HG02943 (cell line): ENCODE data around the gene MTLN.
"Not testable (repeated sequence)": the region's sequence is repeated elsewhere in the genome, so short reads cannot be mapped to it uniquely, and the experiment has no call there.

Experiments used
- ATAC-seq: cut with Tn5 transposase; IDR thresholded peaks from one replicate; pipeline ENCODE4 v1.9.1; 2021; ENCODE audit warnings: mild to moderate bottlenecking, low read depth, moderate library complexity; ENCODE audit not compliant: unreplicated experiment

MTLN gene, protein sequence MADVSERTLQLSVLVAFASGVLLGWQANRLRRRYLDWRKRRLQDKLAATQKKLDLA

DNA sequence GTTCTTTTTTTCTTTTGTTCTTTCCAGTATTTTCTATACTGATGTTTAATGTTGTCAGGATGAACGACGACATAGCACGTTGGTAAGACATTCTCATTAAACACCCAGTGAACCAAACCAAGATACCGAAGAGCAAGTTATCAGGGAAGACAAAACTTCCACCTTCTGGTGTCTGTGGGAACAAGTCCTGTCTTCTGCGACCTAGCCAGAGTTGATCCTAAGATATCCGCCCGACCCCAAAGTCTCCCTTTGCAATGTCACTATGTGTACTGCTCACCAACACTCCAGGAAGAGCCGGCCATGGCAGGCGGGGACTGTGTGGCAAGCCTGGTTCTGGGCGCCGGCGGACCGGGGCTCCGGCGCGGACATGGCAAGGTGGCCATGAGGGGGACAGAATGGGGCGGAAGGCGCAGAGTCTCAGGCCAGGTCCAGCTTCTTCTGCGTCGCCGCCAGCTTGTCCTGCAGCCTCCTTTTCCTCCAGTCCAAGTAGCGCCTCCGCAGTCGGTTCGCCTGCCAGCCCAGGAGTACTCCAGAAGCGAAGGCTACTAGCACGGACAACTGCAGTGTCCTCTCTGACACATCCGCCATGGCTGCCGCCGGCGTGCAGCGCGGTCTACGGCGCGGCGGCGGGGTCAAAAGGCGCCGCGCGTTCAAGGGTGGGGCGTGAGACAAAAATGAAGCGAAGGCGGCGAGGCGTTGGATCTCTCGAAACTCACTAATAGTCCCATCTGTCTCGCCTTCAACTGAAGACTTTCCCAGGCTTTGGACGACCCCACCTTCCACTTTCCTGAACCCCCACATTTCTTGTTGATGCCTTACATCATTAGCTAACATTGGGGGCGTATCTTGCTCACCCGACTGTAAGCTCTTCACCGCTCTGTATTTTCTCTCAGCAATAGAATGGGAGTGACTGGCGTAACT, at the start of gene MTLN:
Gene MTLN, minus strand, starts transcription at position 610 of the 921 bp plus-strand sequence. Its CDS starts 22 bp downstream, at position 588.
- peak; percentile 86 for ATAC-seq

GRCh38 chr2:110261910-110262309, 49.6 kb upstream of the MTLN start:
- not testable (repeated sequence) for ATAC-seq

GRCh38 chr2:110248081-110248795, 35.9 kb upstream of the MTLN start:
- not testable (repeated sequence) for ATAC-seq

DNA sequence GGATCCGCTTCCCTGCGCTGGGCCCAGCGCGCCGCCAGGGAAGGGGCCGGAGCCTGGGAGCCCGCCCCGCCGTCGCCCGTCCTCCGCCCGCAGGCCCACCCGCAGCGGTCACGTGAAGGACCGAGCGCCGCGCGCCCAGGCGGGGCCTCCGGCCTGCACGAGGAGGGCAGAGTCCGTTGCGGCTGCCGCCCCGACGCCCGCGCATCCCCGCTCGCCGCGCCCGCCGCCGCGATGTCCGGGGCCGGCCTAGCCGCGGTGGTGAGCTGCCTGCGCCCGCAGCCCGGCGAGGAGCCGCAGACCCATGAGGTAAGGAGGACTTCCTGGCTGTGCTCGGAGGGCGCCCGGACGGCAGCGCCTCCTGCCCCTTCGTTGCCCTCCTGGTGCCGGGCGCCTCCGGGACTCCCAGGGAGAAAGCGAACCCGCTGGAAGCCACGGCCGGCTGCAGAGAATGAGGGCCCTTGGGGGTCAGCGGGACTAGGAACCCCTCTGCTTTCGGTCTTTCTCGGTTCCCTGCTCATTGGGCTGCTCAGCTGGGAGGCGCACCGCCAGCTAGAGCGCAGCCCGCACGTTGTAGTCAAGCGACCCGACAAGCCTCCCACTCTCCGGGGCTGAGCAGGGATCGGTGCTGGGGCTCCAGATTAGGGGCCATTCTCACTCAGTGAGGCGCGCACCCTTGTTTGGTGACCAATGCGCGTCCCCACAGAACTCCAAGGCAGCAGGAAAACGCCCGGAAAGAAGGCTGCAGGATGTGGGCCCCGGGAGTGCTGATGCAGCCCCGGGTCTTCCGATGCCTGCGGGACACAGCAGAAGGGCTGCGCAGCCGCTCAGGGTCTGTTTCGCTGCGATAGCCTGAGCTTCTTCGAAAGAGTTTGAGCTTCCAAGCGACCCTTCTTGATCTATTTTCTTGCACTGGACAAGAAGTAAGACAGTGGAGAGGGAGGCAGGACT, 33.4 kb upstream of the MTLN start:
- ATAC-seq = not testable (repeated sequence)

GRCh38 chr2:110243283-110243682, 30.9 kb upstream of the MTLN start:
- ATAC-seq = not testable (repeated sequence)

DNA sequence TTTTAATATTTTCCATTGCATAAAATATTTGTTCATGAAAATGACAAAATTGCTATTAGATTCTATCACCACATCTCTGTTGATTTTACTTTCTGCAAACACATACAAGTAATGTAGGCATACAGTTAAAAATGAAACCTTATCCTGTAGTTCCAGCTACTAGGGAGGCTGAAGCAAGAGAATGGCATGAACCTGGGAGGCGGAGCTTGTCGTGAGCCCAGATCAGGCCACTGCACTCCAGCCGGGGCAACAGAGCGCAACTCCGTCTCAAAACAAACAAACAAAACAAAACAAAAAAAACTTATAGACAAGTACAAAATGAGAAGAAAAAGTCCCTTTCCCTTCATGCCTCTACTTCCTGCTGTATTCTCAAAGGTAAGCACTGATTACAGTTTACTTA, 22.2 kb upstream of the MTLN start:
- ATAC-seq = not testable (repeated sequence)

DNA sequence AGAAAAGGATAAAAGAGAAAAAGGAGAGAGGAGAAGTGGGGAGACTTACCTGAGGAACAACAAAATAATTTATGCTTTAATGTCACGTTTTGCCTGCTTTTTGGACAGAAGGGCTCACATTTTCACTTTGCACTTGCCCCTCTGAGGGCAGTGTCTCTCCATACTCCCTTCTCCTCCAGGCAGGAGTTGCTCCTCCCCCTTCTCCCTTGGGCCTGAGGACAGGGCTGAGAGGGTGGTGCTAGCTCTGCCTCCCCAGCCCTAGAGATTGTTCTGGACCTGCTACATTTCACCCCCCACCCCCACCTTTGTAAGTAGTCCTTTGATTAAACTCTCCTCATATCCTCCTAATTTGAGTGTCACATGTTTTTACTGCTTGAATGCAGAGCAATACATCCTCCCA, 17.5 kb upstream of the MTLN start:
- ATAC-seq = not testable (repeated sequence)

- not testable (repeated sequence) for ATAC-seq
Observed at GRCh38 chr2:110222626-110223025, 10.3 kb upstream of the MTLN start.

- no peak for ATAC-seq
Observed at GRCh38 chr2:110221938-110222337, 9.6 kb upstream of the MTLN start.

GRCh38 chr2:110220190-110220564, 7.8 kb upstream of the MTLN start:
- no peak for ATAC-seq

GRCh38 chr2:110219496-110220189, 7.3 kb upstream of the MTLN start:
- no peak for ATAC-seq

GRCh38 chr2:110218889-110219288, 6.5 kb upstream of the MTLN start:
- ATAC-seq = not testable (repeated sequence)

- no peak for ATAC-seq
Observed at GRCh38 chr2:110216803-110217202, 4.5 kb upstream of the MTLN start.

- no peak for ATAC-seq
Observed at GRCh38 chr2:110216199-110216598, 3.9 kb upstream of the MTLN start.

GRCh38 chr2:110215566-110216158, 3.3 kb upstream of the MTLN start:
- no peak for ATAC-seq

- no peak for ATAC-seq
Observed at GRCh38 chr2:110215091-110215490, 2.7 kb upstream of the MTLN start.

DNA sequence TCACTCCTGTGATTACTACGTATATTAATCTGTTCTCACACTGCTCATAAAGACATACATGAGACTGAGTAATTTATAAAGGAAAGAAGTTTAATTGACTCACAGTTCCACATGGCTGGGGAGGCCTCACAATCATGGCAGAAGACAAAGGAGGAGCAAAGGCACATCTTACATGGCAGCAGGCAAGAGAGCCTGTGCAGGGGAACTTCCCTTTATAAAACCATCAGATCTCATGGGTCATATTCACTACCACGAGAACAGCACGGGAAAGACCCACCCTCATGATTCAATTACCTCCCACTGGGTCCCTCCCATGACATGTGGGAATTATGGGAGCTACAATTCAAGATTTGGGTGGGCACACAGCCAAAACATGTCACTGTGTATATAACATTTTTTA, 1.2 kb upstream of the MTLN start:
- not testable (repeated sequence) for ATAC-seq

DNA sequence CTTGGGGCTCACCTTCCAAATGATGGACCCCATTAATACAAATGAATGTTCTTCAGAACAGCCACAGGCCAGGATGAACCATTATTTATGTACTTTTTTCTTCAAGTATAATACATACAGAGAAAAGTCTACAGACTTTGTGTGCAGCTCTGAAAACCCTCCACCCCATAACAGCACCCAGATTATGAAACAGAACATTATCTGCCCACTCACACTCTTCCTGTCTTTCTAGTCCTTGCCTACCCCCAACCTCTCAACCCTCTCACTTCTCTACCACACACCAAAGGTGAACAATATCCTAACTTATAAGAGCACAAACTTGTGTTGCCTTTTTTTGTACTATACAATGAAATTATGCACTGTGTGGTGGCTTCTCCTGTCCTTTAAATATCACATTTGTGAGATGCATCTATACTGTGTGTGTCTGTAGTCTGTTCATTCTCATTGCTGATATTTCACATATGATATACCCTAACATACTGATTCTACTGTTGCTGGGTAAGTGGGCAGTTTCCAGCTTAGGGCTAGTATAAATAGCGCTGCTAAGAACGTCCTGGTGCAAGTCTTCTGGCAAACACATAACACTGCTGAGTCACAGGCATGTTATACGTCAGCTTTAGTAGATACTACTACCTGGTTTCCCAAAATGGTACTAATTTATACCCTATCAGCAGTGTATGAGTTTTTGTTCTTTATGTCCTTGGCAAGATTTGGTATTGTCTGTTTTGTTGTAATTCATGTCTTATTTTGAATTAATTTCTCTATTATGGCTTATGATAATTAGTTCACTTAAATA, 6.5 kb downstream of the MTLN start:
- ATAC-seq = no peak
